Stromal cell of bone marrow (primary cell): ENCODE results near the gene NCS1.

Experiments used
- DNase-seq: peaks from one replicate; pipeline ENCODE4 v3.0.0-alpha.2; 2012; ENCODE audit warnings: low read depth

Gene NCS1

DNA sequence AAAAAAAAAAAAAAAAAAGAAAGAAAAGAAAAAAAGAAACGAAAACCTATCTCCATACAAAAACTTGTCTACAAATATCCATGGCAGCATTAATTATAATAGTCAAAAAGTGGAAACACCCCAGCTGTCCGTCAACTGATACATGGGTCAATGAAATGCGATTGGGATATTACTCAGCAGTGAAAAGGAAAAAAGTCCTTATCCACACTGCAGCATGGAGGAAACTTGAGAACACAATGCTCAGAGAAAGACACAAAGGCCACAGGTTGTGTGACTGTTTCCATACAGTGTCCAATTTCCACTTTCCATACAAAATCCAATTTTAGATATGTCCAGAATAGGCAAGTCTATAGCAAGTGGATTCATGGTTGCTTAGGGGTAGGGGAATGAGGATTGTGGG lies 24.3 kb upstream of the NCS1 start:
- DNase-seq: no peak

DNA sequence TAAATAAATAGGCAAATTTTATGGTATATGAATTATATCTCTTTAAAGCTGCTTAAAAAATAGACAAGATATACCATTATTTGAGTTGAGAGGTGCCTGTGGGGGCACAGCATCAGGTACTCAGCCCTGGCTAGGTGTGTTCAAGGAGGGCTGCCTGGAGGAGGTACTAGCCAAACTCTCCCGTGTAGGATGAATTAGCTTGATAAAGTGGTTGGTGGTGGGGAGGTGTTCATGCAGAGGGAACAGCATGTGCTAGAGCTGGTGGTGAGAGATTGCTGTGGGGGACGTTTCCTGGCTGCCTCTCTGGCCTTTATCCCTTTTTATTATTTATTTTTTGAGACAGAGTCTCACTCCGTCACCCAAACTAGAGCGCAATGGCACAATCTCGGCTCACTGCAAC lies 23.2 kb upstream of the NCS1 start:
- no peak for DNase-seq

DNA sequence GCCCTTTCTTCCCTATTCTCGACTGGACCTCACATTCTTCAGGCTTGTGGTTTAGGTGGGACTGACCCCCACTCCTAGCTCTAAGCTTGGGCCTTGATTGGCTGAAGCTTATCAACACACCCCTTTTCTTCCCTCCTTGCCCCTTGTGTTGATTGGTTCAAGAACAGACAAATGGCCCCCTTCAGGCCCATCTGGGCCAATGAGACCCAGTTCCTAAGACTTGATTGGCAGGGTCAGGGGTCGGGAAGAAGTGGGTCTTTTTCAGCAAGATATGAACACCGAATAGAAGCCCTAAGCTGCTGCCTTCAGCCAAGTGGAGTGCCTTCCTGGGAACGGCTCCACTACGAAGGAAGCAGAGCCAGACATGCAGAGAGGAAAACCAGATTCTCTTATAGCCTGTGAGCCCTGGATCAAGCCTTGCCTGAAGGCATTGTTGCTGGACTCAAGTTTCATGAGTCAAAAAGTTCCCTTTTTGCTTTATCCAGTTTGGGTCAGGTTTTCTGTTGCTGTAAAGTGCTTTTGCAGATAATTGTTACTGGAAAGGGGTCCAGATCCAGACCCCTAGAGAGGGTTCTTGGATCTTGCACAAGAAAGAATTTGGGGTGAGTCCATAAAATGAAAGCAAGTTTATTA lies 22.4 kb upstream of the NCS1 start:
- no peak for DNase-seq

DNA sequence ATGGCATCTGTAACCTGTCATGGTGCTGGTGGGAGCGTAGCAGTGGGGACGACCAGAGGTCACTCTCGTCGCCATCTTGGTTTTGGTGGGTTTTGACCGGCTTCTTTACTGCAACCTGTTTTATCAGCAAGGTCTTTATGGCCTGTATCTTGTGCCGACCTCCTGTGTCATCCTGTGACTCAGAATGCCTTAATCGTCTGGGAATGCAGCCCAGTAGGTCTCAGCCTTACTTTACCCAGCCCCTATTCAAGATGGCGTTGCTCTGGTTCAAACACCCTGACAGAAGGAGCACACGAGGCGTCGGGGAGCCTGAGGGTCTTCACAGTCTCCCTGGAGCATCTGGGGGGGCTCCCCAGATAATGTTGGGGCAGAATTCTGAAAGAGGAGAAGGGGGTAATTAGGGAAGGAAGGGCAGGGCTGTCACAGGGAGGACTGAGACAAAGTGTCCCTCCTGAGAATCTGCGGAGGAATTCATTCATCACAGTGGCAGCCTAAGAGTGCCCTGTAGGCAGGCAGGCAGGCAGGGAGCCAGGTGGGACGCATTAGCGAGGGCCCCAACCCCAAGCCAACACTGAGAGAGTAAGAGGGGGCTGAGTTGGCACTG lies 21.3 kb upstream of the NCS1 start:
- no peak for DNase-seq

DNA sequence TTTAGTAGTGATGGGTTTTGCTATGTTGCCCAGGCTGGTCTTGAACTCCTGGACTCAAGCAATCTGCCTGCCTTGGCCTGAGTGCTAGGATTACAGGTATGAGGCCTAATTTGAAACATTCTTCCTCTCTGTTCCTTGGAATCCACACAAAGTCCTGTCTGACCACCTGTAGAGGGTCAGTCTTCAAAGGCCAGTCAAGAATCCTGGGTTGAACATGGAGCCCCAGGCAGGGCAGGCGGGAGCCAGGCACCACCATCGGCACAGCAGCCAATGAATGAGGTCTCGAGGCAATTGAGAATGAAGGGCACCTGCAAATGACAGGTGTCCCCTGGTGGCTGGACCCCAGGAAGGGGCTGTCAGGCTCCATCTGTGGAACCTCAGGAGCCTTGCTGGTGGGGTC lies 17.4 kb upstream of the NCS1 start:
- no peak for DNase-seq

DNA sequence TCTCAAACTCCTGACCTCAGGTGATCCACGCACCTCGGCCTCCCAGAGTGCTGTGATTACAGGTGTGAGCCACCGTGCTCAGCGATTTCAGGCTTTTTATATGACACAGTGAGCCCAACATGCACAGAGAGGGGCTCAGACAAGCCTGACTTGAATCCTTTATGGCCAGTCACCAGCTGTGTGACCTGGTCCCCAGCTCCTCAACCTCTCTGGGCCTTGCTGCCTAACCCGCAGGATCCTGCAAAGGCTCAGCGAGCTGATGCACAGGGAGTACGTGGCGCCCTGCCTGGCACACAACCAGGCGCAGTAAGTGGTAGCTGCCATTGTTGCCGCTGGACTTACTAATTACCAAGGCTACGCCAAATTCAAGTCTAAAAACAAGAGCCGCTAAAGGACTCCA lies 16.6 kb upstream of the NCS1 start:
- no peak for DNase-seq

DNA sequence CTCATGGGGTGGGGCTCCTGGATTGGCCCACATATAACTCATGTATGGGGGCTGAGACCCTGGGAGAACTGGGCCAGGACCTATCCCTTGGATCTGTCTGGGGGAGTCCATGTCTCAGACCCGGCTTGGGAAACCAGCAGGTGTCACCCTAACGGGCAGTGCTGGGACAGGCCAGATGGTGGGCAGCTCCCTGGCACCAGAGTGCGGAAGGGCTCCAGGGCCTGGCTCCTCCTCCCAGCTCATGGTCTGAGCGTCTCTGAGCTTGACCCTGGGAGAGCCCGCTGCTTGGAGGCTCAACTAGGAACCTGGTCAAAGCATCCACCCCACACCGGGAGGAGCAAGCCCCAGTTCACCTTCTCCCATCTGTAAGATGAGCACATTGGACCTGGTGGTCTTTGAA lies 15.5 kb upstream of the NCS1 start:
- no peak for DNase-seq

DNA sequence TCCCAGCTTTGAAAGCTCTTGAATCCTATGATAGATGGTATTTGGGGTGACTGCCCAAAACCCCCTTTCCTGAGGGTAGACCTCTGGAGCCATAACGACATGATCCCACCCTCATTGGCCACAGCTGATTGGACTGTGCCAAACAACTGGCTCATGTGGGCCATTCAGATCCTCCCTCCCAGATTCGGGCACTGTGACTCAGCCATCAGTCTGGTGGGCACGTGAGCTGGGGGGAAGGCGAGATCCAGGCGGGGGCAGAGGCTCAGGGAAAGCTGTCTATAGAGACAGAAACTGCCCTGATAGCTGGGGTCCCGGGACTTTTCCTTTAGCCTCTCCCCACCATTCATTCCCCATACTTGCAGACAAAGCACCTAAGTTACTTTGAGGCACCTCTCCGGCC lies 15.1 kb upstream of the NCS1 start:
- DNase-seq: no peak

DNA sequence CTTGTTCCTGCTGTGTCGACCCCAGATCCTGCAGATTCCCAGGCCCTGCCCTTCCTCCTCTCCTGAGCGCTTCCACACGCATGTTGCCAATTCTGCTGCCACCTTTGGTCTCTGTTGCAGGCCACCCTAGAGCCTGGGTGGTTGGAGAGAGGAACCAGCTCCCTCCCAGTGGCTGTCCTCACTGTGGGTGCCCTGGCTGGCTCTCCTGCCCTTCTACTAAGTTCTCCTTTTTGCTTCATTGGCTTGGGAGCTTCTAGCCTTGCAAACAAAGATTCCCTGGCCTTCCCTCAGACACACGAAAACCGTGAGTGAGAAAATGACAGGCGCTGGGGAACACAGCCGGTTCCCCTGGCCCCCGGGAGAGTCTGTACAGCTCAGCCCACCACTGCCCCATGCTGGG lies 14.2 kb upstream of the NCS1 start:
- DNase-seq: no peak

DNA sequence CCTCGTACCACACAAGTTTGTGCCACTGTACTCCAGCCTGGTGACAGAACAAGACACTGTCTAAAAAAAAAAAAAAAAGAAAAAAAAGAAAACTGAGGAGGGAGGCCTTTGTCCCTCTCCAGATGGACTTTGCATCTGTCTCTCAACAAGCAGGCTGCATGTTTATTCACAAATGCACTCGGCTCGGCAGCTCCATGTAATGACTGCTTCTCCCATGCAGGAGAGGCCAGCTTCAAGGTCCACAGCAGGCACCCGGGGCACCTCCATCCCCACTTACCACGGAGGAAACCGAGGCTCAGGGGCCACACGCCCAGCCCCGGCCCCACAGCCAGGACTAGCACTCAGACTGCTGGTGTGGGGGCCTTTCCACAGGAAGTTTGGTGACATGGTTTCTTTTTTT lies 13.1 kb upstream of the NCS1 start:
- no peak for DNase-seq

DNA sequence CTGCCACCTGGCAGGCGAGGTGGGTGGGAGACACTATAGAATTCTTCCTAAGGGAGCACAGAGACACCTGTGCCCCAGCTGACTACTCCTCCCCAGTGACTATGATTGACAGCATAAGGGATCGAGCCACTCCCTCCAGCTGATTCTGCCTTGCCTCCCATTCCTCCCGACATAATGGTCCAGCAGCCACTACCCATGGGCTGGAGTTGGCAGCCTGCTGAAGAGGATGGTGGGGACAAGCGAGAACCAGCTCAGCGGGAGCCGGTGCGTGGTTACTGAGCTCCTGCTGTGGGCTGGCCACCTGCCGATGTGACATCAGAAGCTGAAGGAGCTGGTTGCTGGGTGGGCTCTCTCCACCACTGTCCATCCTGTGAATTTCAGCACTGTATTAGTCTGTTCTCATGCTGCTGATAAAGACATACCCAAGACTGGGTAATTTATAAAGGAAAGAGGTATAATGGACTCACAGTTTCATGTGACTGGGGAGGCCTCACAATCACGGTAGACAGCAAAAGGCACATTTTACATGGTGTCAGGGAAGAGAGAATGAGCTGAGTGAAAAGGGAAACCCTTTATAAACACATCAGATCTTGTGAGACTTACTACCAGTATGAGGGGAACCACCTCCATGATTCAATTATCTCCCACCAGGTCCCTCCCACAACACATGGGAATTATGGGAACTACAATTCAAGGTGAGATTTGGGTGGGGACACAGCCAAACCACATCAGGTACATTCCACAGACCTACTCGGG lies 12.1 kb upstream of the NCS1 start:
- no peak for DNase-seq

DNA sequence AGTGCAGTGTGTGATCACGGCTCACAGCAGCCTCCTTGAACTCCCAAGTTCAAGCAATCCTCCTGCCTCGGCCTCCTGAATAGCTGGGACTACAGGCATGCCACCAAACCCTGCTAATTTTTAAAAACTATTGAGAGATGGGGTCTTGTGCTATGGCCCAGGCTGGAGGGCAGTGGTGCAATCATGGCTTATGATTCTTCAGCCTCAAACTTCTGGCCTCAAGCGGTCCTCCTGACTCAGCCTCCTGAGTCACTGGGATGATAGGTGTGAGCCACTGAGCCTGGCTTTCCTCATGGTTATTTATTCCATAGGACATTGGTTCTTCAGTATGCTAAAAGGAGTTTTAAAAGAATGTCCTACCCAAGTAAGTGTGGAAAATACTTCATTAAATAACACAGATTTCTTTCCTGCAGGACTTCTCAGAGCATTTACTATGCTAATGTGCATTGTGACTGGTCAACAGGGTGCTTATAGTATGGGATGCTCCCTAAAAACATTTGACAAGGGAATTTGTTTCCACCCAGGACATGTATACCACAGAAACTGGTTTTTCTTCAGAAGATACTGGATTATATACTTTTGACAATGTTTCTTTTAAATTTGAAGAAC lies 11.2 kb upstream of the NCS1 start:
- DNase-seq: no peak

DNA sequence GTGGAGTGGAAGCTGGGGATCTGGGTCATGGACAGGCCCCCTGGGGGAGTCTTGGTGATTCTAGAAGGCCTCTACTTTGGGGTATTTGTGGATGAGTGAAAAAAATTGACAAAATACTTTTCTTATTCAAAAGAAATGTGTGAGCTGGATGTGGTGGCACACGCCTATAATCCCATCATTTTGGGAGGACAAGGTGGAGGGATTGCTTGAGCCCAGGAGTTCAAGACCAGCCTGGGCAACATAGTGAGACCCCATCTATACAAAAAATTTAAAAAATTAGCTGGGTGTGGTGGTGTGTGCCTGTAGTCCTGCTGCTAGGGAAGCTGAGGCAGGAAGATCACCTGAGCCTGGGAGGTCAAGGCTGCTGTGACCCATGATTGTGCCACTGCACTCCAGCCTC lies 6.6 kb upstream of the NCS1 start:
- DNase-seq: no peak

DNA sequence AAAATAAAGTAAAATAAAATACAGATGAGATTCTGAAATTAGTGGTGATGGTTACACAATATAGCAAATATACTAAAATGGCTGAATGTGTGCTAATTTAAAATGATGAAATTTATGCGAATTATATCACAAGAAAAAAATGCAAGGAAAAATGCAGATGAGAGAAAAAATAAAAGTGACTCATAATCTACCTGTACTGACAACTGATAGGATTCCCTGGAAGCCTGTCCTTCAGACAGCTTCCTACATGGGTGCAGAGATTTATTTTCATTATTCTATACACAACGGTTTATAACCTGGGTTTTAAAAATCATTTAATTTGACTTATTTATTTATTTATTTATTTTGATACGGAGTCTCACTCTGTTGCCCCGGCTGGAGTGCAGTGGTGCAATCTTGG lies 5.8 kb upstream of the NCS1 start:
- DNase-seq: no peak

DNA sequence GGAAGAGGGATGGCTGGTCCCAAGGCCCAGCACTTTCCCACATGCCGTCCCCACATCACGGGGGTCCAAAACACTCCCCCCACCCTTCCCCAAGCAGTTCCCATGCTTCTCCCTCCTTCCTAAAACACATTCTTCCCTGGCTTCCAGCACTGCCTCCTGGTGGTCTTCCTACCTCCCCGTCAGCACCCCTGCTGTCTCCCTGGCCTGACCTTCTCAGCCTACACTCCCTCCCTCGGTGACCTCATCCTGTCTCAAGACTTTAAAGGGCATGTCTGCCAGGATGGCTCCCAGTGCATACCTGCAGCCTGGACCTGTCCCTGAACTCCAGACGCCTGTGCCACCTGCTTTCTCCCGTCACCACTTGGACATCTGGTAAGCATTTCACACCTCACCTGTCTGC lies 4.3 kb upstream of the NCS1 start:
- no peak for DNase-seq

DNA sequence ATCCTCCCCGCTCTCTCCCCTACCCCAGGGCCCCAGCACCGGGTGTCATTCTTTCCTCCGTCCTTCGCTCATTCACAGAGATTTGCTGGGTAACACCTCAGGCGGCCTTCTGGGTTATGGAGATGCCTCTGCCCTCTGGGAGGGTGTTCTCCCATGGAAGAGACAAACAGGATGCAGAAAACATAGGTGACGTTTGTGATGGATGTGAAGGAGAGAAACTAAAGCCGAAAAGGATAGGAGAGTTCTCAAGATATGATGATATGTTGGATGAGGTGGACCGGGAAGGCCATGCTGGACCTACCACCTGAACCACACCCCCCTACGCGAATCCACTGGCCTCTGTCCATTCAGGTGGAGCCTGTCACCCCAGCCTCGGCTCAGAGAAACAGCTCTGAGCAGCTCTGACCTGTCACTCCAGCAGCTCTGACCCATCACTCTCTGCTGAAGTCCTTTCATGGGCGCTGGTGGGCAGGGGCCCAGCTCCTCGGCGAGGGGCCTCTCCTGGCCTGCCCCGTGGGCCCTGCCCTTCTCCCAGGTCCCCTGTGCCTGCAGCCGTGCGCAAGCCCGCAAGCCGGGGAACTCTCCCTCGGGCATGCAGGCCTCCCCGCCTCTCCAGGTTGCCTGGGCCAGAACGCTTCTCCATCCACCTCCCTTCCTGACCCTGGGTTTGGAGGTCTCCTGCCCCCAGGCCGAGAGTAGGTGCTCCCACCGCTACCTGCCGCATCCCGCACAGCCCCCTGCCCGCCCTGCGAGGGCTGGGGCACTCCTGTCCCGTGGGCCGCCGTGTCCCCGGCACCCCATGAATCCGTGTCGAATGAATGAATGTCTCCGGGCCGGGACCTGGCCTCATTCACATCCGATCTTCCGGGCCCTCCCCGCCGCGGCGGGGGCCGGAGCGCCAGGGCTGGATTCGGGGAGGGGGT lies 717 bp upstream of the NCS1 start:
- no peak for DNase-seq

DNA sequence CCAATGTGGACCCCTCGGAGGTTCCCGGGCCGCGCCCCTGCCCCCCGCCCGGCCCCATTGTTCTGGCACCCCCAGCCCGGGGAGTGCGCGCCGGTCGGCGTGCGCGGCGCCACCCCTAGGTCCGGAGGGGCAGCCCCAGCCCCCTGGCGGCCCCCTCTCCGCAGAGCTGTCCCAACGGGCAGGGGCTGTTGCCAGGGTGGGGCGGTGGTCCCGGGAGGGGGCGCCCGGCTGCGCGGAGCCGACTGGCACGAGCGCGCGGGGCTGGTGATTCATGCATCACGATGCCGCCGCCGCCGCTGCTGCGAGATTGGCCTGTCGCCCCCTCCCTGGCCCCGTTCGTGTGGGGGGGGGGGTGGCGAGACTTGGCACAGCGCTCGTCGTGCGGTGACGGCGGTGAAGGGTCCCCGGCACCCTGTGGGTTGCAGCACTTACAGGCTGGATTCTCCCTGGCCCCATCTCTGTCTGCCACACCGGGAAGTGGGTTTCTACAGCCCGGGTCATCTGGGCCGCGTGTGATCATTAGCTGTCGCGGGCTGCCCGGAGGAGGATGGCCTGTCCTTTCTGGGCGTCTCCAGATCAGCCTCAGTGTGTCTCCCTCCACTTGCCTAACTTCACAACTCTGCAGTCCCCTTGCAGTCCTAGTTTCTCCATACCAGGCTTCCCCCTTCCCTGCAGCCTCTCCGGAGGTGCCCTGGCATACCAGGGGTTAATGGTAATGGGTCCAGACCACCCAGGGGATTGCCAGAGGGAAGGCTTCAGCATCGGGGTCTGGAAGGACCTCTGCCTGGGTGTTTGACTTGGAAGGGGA lies 858 bp downstream of the NCS1 start:
- no peak for DNase-seq

DNA sequence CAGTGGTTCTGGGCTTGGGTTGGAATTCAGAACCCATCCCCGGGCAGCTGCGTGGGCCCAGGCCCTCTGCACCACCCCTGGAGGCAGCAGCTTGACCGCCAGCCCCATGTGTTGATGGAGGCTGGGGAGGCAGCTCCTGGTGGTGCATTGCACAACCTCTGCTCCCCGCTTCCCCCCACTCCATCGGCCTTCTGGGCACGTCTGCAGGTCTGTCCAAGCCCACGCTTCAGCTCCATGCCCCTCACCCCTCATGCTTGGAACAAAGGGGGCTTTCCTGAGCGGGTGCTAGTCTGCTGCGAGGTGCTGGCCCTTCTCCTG lies 1.4 kb downstream of the NCS1 start:
- DNase-seq: no peak

DNA sequence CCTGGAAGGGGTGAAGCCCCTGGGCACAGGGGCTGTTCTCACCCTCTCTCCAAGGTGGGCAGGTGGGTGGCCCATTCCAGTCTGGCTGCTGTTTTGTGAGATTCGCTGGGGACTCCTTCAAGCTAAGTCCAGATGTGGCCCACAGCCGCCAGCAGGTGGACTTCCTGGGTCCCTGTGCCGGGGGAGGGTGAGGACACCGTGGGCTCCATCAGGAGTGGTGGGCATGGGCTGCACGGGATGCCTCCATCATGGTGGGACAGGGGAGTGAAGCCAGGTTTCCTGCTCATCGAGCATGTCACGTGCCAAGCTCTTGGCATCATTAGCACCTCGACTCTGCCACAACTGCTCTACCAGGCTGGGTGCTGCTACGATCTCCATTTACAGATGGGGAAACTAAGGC lies 1.8 kb downstream of the NCS1 start:
- no peak for DNase-seq

DNA sequence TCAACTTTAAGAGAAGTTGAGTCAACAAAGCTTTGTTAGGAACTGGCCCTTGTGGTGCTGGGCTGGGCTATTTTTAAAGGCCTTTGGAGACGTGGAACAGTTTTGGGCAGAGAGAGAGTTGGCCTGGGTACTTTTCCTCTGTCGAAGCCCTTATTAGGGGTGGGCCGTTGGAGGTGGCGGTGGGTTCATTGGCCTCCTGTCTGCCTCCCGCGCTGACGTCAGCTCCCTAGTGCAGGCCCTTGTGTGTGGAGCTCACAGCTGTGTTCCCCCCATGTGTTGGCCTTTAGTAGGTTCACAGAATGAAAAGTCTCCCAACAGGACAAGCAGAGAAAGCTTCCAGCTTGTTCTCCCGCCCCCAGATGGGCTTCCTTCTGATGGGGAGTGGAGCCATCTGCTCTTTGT lies 2.7 kb downstream of the NCS1 start:
- DNase-seq: no peak

DNA sequence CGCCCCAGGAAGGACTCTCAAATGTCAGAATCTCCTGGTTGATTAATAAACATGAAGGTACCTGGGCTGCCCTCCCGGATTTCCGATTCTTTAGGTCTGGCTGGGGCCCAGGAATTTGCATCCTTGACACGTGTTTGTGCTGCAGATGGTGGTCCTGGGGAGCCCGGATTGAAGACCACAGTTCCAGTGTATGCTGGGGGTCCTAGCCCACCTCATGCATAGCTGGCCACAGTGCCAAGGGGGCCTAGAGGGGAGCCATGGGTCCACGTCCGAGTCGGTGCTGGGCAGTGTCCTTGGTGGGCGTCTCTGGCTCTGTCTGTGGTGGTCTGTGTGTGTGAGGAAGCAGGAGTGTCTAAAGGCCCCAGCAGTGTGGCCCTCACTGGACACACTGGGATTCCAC lies 3.2 kb downstream of the NCS1 start:
- no peak for DNase-seq

DNA sequence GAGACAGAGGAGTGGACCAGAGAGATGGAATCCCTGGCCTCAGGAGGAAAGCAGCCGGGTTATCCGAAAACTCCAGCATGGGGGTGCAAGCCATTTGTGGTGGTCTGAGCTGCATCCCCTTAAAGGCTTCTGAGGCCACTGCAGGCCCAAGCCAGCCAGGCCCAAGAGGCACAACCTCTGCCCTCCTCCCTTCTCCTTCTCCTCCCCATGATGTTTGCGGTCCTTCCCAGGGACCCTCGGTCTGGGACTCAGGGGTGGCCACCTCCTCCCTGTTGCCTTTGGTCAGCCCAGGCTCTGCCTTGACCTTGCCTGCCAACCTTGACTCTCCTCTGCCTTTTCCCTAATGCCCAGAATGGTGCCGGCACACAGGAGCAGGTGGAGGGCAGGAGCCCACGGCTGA lies 4.6 kb downstream of the NCS1 start:
- no peak for DNase-seq
